Testis (tissue), 3 donors: ENCODE data around the gene ENKD1. TPM values are rescaled to one million over a fixed set of nuclear protein-coding genes. Genes with fewer than 3 reads are reported as not detected.
"Not testable (repeated sequence)": the region's sequence is repeated elsewhere in the genome, so short reads cannot be mapped to it uniquely, and the experiment has no call there.

Experiments used
- DNase-seq: peaks from one replicate; pipeline ENCODE4 v3.0.0-alpha.2; 2019
- H3K27ac ChIP-seq, 2 donors: fragments of 200-600 bp; sonication (generic); one replicate each; pipeline ENCODE4 v1.5.1; 2019
- H3K27me3 ChIP-seq: fragments of 200-600 bp; sonication (generic); one replicate; pipeline ENCODE4 v1.5.1; 2019
- H3K36me3 ChIP-seq: fragments of 200-600 bp; sonication (generic); one replicate; pipeline ENCODE4 v1.5.1; 2017; ENCODE audit warnings: low read depth; ENCODE audit errors: missing control alignments
- H3K4me1 ChIP-seq: fragments of 200-600 bp; sonication (generic); one replicate; pipeline ENCODE4 v1.5.1; 2019
- H3K4me3 ChIP-seq, 2 donors: fragments of 200-600 bp; sonication (generic); one replicate each; pipeline ENCODE4 v1.5.1; 2017 to 2019
- H3K9me3 ChIP-seq: fragments of 200-600 bp; sonication (generic); one replicate; pipeline ENCODE4 v1.5.1; 2017
- POLR2A ChIP-seq: fragments of 450-650 bp; IDR thresholded peaks from one replicate; pipeline ENCODE4 v1.6.1; 2017; ENCODE audit warnings: antibody characterized with exemption, mild to moderate bottlenecking, moderate library complexity
- WGBS, 2 donors: methylation state at CpG; one replicate each; pipeline ENCODE4 v1.1.5; 2018; 5-methylcytosine and 5-hydroxymethylcytosine counted together
- intact Hi-C: fragments of 100-400 bp; cut with DNase I; formaldehyde crosslinking; loops from one replicate; pipeline ENCODE4 v1.15.1; 2023; ENCODE audit warnings: low total_unique reads
- polyA plus RNA-seq: library from polyadenylated mRNA; stranded (reverse); fragments of 350-450 nt; fragmentation: Illumina TruSeq; extraction: RNeasy Lipid Tissue Mini Kit (QIAGEN cat#74804); gene quantifications from one replicate; pipeline ENCODE4 v1.2.3, GENCODE V29; 2014; ENCODE audit warnings: low read depth, low replicate concordance; ENCODE audit not compliant: insufficient read depth
- total RNA-seq, 2 donors: library from RNA; depleted of rRNA; stranded (reverse); fragments of >200 nt; gene quantifications; one replicate each; pipeline ENCODE4 v1.2.3, GENCODE V29; 2016
- TF ChIP-seq, protein P1 (sequence below), 3 experiments: fragments of 450-650 bp in 2 of 3; fragments of 200-600 bp in 1 of 3; sonication (generic) in 1 of 3; IDR thresholded peaks; one replicate each; pipeline ENCODE4 v1.5.1; 2016 to 2019; ENCODE audit warnings: antibody characterized with exemption in 3 of 3, mild to moderate bottlenecking in 2 of 3, moderate library complexity in 1 of 3

ENKD1 gene
- total and polyA plus RNA-seq, 3 donors from 2014 or later = 37.7 to 53.3 (median 47.5) TPM

DNA sequence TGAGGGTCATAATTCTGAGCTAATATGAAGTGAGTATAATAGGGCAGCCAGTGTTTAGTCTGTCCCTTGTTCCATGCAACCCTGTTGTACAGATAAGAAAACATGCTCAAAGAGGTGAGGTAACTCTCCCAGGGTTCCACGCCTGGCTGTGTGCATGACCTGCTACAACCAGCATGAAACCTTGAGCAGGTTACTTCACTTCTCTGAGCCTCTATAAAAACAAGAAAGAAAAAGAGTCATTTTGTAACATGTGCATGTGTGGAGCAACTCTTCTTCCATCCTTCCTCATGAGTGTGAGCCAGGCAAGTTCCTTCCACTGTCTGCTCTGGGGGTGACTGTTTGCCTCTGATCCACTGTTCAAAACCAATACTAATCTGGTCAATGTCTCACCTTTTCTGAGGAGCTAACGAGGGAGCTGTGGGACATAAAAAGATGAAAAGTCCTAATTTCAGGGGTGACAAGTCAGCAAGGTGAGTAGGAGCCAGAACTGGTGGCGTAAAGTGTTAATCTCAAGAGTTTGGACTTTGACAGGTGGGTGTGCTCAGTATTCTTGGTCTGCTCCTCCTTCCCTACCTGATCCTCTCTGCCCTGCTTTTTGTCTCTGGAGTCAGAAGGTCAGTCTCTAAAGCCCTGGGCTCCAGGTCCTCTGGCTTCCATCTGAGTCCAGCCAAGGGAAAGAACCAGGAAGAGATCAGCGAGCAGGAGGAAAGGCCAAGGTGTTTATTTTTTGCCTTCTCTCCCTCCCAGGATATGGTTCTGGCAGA lies 31.1 kb upstream of the ENKD1 start:
- Histone ChIP-seq H3K27ac (no peak overlapping the region), H3K4me3 (no peak overlapping the region), H3K27me3 (no peaks in the 10 kb centered on the region), H3K36me3 (no peaks in the 10 kb centered on the region), H3K4me1 (no peaks in the 10 kb centered on the region), H3K9me3 (no peaks in the 10 kb centered on the region)
- no peak for TF ChIP-seq POLR2A
- TF ChIP-seq, protein P1, sequence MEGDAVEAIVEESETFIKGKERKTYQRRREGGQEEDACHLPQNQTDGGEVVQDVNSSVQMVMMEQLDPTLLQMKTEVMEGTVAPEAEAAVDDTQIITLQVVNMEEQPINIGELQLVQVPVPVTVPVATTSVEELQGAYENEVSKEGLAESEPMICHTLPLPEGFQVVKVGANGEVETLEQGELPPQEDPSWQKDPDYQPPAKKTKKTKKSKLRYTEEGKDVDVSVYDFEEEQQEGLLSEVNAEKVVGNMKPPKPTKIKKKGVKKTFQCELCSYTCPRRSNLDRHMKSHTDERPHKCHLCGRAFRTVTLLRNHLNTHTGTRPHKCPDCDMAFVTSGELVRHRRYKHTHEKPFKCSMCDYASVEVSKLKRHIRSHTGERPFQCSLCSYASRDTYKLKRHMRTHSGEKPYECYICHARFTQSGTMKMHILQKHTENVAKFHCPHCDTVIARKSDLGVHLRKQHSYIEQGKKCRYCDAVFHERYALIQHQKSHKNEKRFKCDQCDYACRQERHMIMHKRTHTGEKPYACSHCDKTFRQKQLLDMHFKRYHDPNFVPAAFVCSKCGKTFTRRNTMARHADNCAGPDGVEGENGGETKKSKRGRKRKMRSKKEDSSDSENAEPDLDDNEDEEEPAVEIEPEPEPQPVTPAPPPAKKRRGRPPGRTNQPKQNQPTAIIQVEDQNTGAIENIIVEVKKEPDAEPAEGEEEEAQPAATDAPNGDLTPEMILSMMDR (IDR thresholded peaks at IDR 0.05) = no peak
- DNase-seq = no peak
- intact Hi-C loops = no loop called here
- 65 to 86% methylated on average over 4 of the region's 4 CpGs for WGBS, 2 donors

DNA sequence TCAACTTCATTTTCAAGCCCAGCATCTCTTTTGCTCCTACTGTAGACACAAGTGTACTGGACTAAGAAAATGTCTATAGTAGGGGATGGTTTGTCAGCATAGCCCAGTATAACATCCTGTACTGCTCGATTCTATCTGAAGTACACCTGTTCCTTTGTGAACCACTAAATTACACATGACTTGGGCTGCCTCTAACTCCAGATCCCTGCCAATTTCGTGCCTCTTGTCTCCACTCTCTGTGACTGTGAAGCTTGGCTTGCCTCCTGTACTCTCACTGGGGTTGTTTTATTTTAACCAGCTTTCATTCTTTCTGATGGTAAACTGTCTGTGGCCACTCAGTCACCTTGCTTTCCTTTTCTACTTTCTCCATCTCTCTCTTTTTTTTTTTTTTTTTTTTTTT lies 28.1 kb upstream of the ENKD1 start:
- Histone ChIP-seq H3K36me3 (no peaks in the 10 kb centered on the region), H3K9me3 (no peaks in the 10 kb centered on the region), H3K4me3 (no peak overlapping the region), H3K27ac (no peak overlapping the region), H3K27me3 (no peaks in the 10 kb centered on the region), H3K4me1 (no peaks in the 10 kb centered on the region)
- WGBS, 2 donors = 77 to 79% methylated on average over 2 of the region's 2 CpGs
- no peak for DNase-seq
- intact Hi-C loops = no loop called here
- TF ChIP-seq, protein P1 (IDR thresholded peaks at IDR 0.05) = no peak
- TF ChIP-seq POLR2A = no peak

- H3K4me3 ChIP-seq, H3K4me1 ChIP-seq, H3K36me3 ChIP-seq, H3K9me3 ChIP-seq, intact Hi-C loops, H3K27me3 ChIP-seq, H3K27ac ChIP-seq, DNase-seq: not testable (repeated sequence)
- 87 to 96% methylated on average over 8 of the region's 8 CpGs for WGBS, 2 donors
These were observed 27.2 kb upstream of the ENKD1 start for GRCh38 chr16:67693517-67694285.

- Histone ChIP-seq H3K27ac (no peak overlapping the region), H3K9me3 (no peaks in the 10 kb centered on the region), H3K4me3 (no peak overlapping the region), H3K4me1 (no peaks in the 10 kb centered on the region), H3K27me3 (no peaks in the 10 kb centered on the region), H3K36me3 (no peaks in the 10 kb centered on the region)
- no peak for DNase-seq
- intact Hi-C loops = no loop called here
- TF ChIP-seq, protein P1 (IDR thresholded peaks at IDR 0.05) = no peak
- TF ChIP-seq POLR2A = no peak
- 89 to 96% methylated on average over 17 of the region's 17 CpGs for WGBS, 2 donors
These were observed 19.0 kb upstream of the ENKD1 start for GRCh38 chr16:67685388-67686112.

DNA sequence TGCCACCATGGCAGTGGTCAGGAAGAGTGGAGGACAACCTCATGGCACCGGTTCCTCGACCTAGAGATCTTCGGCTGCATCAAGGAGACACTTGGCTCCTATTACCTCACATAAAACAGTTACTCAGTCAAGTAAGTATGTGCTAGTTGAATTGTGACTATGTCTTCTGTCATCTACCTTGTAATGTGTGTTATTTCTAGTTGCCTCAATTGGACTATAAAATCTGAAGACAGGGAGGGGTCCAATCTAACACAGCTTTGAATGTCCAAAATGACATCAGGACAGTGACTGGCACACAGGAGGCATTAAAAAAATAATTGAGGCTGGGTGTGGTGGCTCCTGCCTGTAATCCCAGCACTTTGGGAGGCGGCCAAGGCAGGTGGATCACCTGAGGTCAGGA lies 17.2 kb upstream of the ENKD1 start:
- H3K4me1 ChIP-seq = no peaks in the 10 kb centered on the region
- TF ChIP-seq POLR2A = no peak
- TF ChIP-seq, protein P1 (IDR thresholded peaks at IDR 0.05) = no peak
- H3K36me3 ChIP-seq = no peaks in the 10 kb centered on the region
- no peaks in the 10 kb centered on the region for H3K27me3 ChIP-seq
- intact Hi-C loops = no loop called here
- 97 to 100% methylated on average over 4 of the region's 4 CpGs for WGBS, 2 donors
- H3K4me3 ChIP-seq = no peak overlapping the region
- no peaks in the 10 kb centered on the region for H3K9me3 ChIP-seq
- no peak for DNase-seq
- H3K27ac ChIP-seq = no peak overlapping the region
